WTC11 (cell line): ENCODE measurements around the gene LTBP1.

ENCODE experiments used
- ARID4B ChIP-seq: sonication (generic); formaldehyde crosslinking; IDR thresholded peaks from 2 replicates; pipeline ENCODE4 v1.8.0; 2023; ENCODE audit warnings: missing genetic modification reagents, mild to moderate bottlenecking, borderline replicate concordance
- ATF6 ChIP-seq: sonication (generic); formaldehyde crosslinking; IDR thresholded peaks from 2 replicates; pipeline ENCODE4 v1.8.1; 2023; ENCODE audit warnings: mild to moderate bottlenecking, missing genetic modification reagents
- CREM ChIP-seq: sonication (generic); formaldehyde crosslinking; IDR thresholded peaks from 2 replicates; pipeline ENCODE4 v1.8.1; 2022; ENCODE audit warnings: mild to moderate bottlenecking, missing genetic modification reagents, moderate library complexity
- CTCF ChIP-seq: fragments of 200-600 bp; IDR thresholded peaks from 2 replicates; pipeline ENCODE4 v1.8.0; 2022; ENCODE audit warnings: antibody characterized with exemption
- GABPB1 ChIP-seq: sonication (generic); formaldehyde crosslinking; IDR thresholded peaks from 2 replicates; pipeline ENCODE4 v1.8.1; 2023; ENCODE audit warnings: mild to moderate bottlenecking, missing genetic modification reagents
- HMGXB4 ChIP-seq: sonication (generic); formaldehyde crosslinking; IDR thresholded peaks from 2 replicates; pipeline ENCODE4 v1.8.1; 2023; ENCODE audit warnings: mild to moderate bottlenecking, moderate library complexity, missing genetic modification reagents
- IRF1 ChIP-seq: sonication (generic); formaldehyde crosslinking; IDR thresholded peaks from 2 replicates; pipeline ENCODE4 v1.8.0; 2023; ENCODE audit warnings: missing genetic modification reagents
- MYBL2 ChIP-seq: sonication (generic); formaldehyde crosslinking; IDR thresholded peaks from 2 replicates; pipeline ENCODE4 v1.8.1; 2023; ENCODE audit warnings: mild to moderate bottlenecking, moderate library complexity, missing genetic modification reagents
- NFE2L1 ChIP-seq: sonication (generic); formaldehyde crosslinking; IDR thresholded peaks from 2 replicates; pipeline ENCODE4 v1.8.1; 2023; ENCODE audit warnings: missing genetic modification reagents
- RELA ChIP-seq: sonication (generic); formaldehyde crosslinking; IDR thresholded peaks from 2 replicates; pipeline ENCODE4 v1.8.1; 2022; ENCODE audit warnings: missing genetic modification reagents, mild to moderate bottlenecking, borderline replicate concordance
- USF1 ChIP-seq: sonication (generic); formaldehyde crosslinking; IDR thresholded peaks from 2 replicates; pipeline ENCODE4 v1.8.0; 2022; ENCODE audit warnings: mild to moderate bottlenecking, missing genetic modification reagents
- ZNF219 ChIP-seq: sonication (generic); formaldehyde crosslinking; IDR thresholded peaks from 2 replicates; pipeline ENCODE4 v1.8.0; 2023; ENCODE audit warnings: missing genetic modification reagents, mild to moderate bottlenecking, borderline replicate concordance
- ZNF232 ChIP-seq: sonication (generic); formaldehyde crosslinking; IDR thresholded peaks from 2 replicates; pipeline ENCODE4 v1.8.0; 2022; ENCODE audit warnings: mild to moderate bottlenecking, missing genetic modification reagents
- ZNF423 ChIP-seq: fragments of 250-450 bp; sonication (Bioruptor Pico); IDR thresholded peaks from 2 replicates; pipeline ENCODE4 v2.1.2; 2022; ENCODE audit warnings: mild to moderate bottlenecking, moderate library complexity

GRCh38 chr2:32940316-32940997 is 6.3 kb upstream of the LTBP1 start:
- TF ChIP-seq CTCF (no peak), IRF1 (CRISPR knock-in tag) (no peak), ARID4B (no peak), HMGXB4 (CRISPR knock-in tag) (no peak), USF1 (CRISPR knock-in tag) (no peak), RELA (CRISPR knock-in tag) (no peak), CREM (no peak), MYBL2 (no peak), ATF6 (no peak), ZNF219 (no peak), ZNF232 (CRISPR knock-in tag) (no peak), GABPB1 (CRISPR knock-in tag) (no peak), NFE2L1 (no peak), ZNF423 (CRISPR knock-in tag) (no peak)
